Caco-2 (cell line): ENCODE data around the gene FGF23. TPM values are rescaled to one million over a fixed set of nuclear protein-coding genes. Genes with fewer than 3 reads are reported as not detected.

ENCODE experiments used
- BruUV-seq: library from RNA; stranded (reverse); fragments of 400-500 nt; replicated peaks from 2 replicates; lab custom pipeline; 2021; lab: Mats Ljungman, UMichigan
- CTCF ChIA-PET: fragments of 300-600 bp; sonication (Branson Sonifier 250); formaldehyde crosslinking; loops from one replicate; lab custom pipeline; 2022; ENCODE audit warnings: antibody characterized with exemption; lab: Charles Lee
- POLR2A ChIA-PET: fragments of 300-600 bp; sonication (Branson Sonifier 250); formaldehyde crosslinking; loops from one replicate; lab custom pipeline; 2022; ENCODE audit warnings: antibody characterized with exemption; lab: Charles Lee
- DNase-seq, 2 experiments: peaks; one replicate each; pipeline versions ENCODE4 v3.0.0 to v3.0.0-alpha.2; 2020 to 2022
- H3K27me3 ChIP-seq: replicated peaks from 2 replicates; pipeline ENCODE4 v1.6.0; 2011; ENCODE audit warnings: low read length; ENCODE audit not compliant: control insufficient read depth, insufficient read depth
- H3K36me3 ChIP-seq: 2 replicates; pipeline ENCODE4 v1.5.1; 2011; ENCODE audit warnings: low read length; ENCODE audit not compliant: control insufficient read depth, insufficient read depth
- H3K4me1 ChIP-seq: fragments of 250-450 bp; sonication (Bioruptor Pico); 2 replicates; pipeline ENCODE4 v1.5.1; 2020; ENCODE audit warnings: mild to moderate bottlenecking
- H3K4me3 ChIP-seq: 2 replicates; pipeline ENCODE4 v1.5.1; 2011; ENCODE audit warnings: low read depth, mild to moderate bottlenecking, control low read depth, low read length
- H3K9me3 ChIP-seq: fragments of 250-450 bp; sonication (Bioruptor Pico); 2 replicates; pipeline ENCODE4 v1.5.1; 2020; ENCODE audit warnings: mild to moderate bottlenecking, moderate library complexity
- H3K27ac Mint-ChIP-seq: one replicate; pipeline ENCODE4 v1.8.0; 2022; ENCODE audit warnings: mixed read lengths; ENCODE audit not compliant: unreplicated experiment
- H3K27me3 Mint-ChIP-seq: one replicate; pipeline ENCODE4 v1.8.0; 2022; ENCODE audit warnings: mixed read lengths; ENCODE audit not compliant: insufficient read depth, unreplicated experiment
- H3K36me3 Mint-ChIP-seq: one replicate; pipeline ENCODE4 v1.8.0; 2022; ENCODE audit warnings: mild to moderate bottlenecking, mixed read lengths; ENCODE audit not compliant: insufficient read depth, unreplicated experiment
- H3K4me1 Mint-ChIP-seq: one replicate; pipeline ENCODE4 v1.8.0; 2022; ENCODE audit warnings: low read depth, mixed read lengths; ENCODE audit not compliant: unreplicated experiment
- H3K4me3 Mint-ChIP-seq: one replicate; pipeline ENCODE4 v1.8.0; 2022; ENCODE audit warnings: mild to moderate bottlenecking, moderate library complexity, mixed read lengths; ENCODE audit not compliant: unreplicated experiment
- H3K9me3 Mint-ChIP-seq: one replicate; pipeline ENCODE4 v1.8.0; 2022; ENCODE audit warnings: mixed read lengths; ENCODE audit not compliant: unreplicated experiment
- CTCF ChIP-seq, 2 experiments: fragments of 200-600 bp in 1 of 2; IDR thresholded peaks; 1 replicate in 1 of 2; 2 replicates in 1 of 2; pipeline versions ENCODE4 v1.5.1 to v1.8.0; 2011 to 2022; ENCODE audit warnings: antibody characterized with exemption in 1 of 2, control low read depth in 1 of 2, inconsistent platforms in 1 of 2, low read depth in 1 of 2, low read length in 1 of 2, mild to moderate bottlenecking in 1 of 2, moderate library complexity in 1 of 2; ENCODE audit not compliant: insufficient read depth in 1 of 2, severe bottlenecking in 1 of 2, unreplicated experiment in 1 of 2
- intact Hi-C: fragments of 100-400 bp; cut with micrococcal nuclease; formaldehyde crosslinking; loops from one replicate; pipeline ENCODE4 v1.10.0; 2022; ENCODE audit not compliant: unreplicated experiment
- total RNA-seq: library from RNA; stranded (reverse); gene quantifications from 2 replicates; pipeline ENCODE4 v1.2.3, GENCODE V29; 2022

FGF23 gene
- total RNA-seq, 1 experiment from 2014 or later: not detected

GRCh38 chr12:4331221-4331620 is 48.3 kb downstream of the FGF23 start:
- H3K9me3 ChIP-seq: no peaks in the 10 kb centered on the region
- peaks cover 10% of the 10 kb centered on the region for H3K9me3 Mint-ChIP-seq
- no peaks in the 10 kb centered on the region for H3K36me3 ChIP-seq
- ChIA-PET CTCF (no interaction called here), POLR2A (no interaction called here)
- peaks cover 51% of the 10 kb centered on the region for H3K36me3 Mint-ChIP-seq
- TF ChIP-seq CTCF (IDR thresholded peaks at IDR 0.05; ENCODE audit: insufficient read depth in 1 of 2, low read depth in 1 of 2, low read length in 1 of 2, severe bottlenecking in 1 of 2, unreplicated experiment in 1 of 2): no peak
- H3K27me3 Mint-ChIP-seq: no peaks in the 10 kb centered on the region
- no peak overlapping the region for H3K4me3 Mint-ChIP-seq
- no peaks in the 10 kb centered on the region for H3K27me3 ChIP-seq
- no TSS peak for BruUV-seq
- H3K4me1 ChIP-seq: no peaks in the 10 kb centered on the region
- no peak for DNase-seq
- H3K27ac Mint-ChIP-seq: no peak overlapping the region
- H3K4me3 ChIP-seq: no peak overlapping the region
- intact Hi-C loops: no loop called here
- peaks cover 13% of the 10 kb centered on the region for H3K4me1 Mint-ChIP-seq

GRCh38 chr12:4330203-4330602 is 49.3 kb downstream of the FGF23 start:
- intact Hi-C loops: no loop called here
- TF ChIP-seq CTCF (IDR thresholded peaks at IDR 0.05; ENCODE audit: insufficient read depth in 1 of 2, low read depth in 1 of 2, low read length in 1 of 2, severe bottlenecking in 1 of 2, unreplicated experiment in 1 of 2): no peak
- Histone ChIP-seq H3K27me3 (no peaks in the 10 kb centered on the region), H3K4me1 (no peaks in the 10 kb centered on the region), H3K9me3 (no peaks in the 10 kb centered on the region), H3K4me3 (no peak overlapping the region), H3K36me3 (no peaks in the 10 kb centered on the region)
- peaks cover 10% of the 10 kb centered on the region for H3K9me3 Mint-ChIP-seq
- no peak overlapping the region for H3K4me3 Mint-ChIP-seq
- ChIA-PET POLR2A (no interaction called here), CTCF (no interaction called here)
- no peak for DNase-seq
- no TSS peak for BruUV-seq
- peaks cover 13% of the 10 kb centered on the region for H3K4me1 Mint-ChIP-seq
- no peak overlapping the region for H3K27ac Mint-ChIP-seq
- H3K36me3 Mint-ChIP-seq: peaks cover 48% of the 10 kb centered on the region
- H3K27me3 Mint-ChIP-seq: no peaks in the 10 kb centered on the region

- no peak for TF ChIP-seq CTCF (IDR thresholded peaks at IDR 0.05; ENCODE audit: insufficient read depth in 1 of 2, low read depth in 1 of 2, low read length in 1 of 2, severe bottlenecking in 1 of 2, unreplicated experiment in 1 of 2)
- Histone ChIP-seq H3K4me3 (no peak overlapping the region), H3K4me1 (peaks cover 5% of the 10 kb centered on the region; the same call in 1 of the 2 replicates), H3K36me3 (no peaks in the 10 kb centered on the region), H3K9me3 (no peaks in the 10 kb centered on the region), H3K27me3 (no peaks in the 10 kb centered on the region)
- CTCF ChIA-PET: no interaction called here
- Mint-ChIP-seq H3K36me3 (peaks cover 50% of the 10 kb centered on the region), H3K27ac (no peak overlapping the region), H3K9me3 (no peaks in the 10 kb centered on the region), H3K27me3 (no peaks in the 10 kb centered on the region), H3K4me3 (no peak overlapping the region), H3K4me1 (peaks cover 13% of the 10 kb centered on the region)
- DNase-seq: no peak
- BruUV-seq: no TSS peak
- intact Hi-C loops: no loop called here
- POLR2A ChIA-PET: no interaction called here
Observed at GRCh38 chr12:4327293-4327692, 52.2 kb downstream of the FGF23 start.
